HEK293 (cell line): ENCODE measurements around the gene ENTREP1.

Experiments used
- CTCF ChIA-PET: fragments of 350-600 bp; formaldehyde crosslinking; extraction: SDS; loops from one replicate; lab custom pipeline; 2021; ENCODE audit warnings: antibody characterized with exemption; lab: Yijun Ruan, JAX
- POLR2A ChIA-PET: fragments of 300-600 bp; formaldehyde crosslinking; extraction: SDS; loops from one replicate; lab custom pipeline; 2020; ENCODE audit warnings: antibody characterized with exemption, inconsistent platforms; lab: Yijun Ruan, JAX
- H3K27ac ChIP-seq: fragments of 200-500 bp; sonication (Bioruptor generic); 2 replicates; pipeline ENCODE4 v1.5.1; 2014; ENCODE audit warnings: low read depth, low read length, control low read depth, inconsistent platforms; ENCODE audit errors: extremely low read depth
- H3K36me3 ChIP-seq, 2 experiments: fragments of 200-500 bp in 1 of 2; sonication (Bioruptor generic) in 1 of 2; 1 replicate in 1 of 2; 2 replicates in 1 of 2; pipeline ENCODE4 v1.5.1; 2014 to 2017; ENCODE audit warnings: inconsistent platforms in 2 of 2, low read length in 2 of 2; ENCODE audit not compliant: control insufficient read depth in 2 of 2, insufficient read depth in 1 of 2
- H3K4me1 ChIP-seq: fragments of 200-500 bp; sonication (Bioruptor generic); 2 replicates; pipeline ENCODE4 v1.5.1; 2014; ENCODE audit warnings: mild to moderate bottlenecking, low read length, inconsistent platforms; ENCODE audit not compliant: control insufficient read depth, insufficient read depth
- H3K4me3 ChIP-seq: 2 replicates; pipeline ENCODE4 v1.5.1; 2011; ENCODE audit warnings: low read depth, mild to moderate bottlenecking, control low read depth, low read length, moderate library complexity
- H3K9me3 ChIP-seq: fragments of 200-500 bp; sonication (Bioruptor generic); 2 replicates; pipeline ENCODE4 v1.5.1; 2014; ENCODE audit warnings: low read depth, low read length, inconsistent platforms; ENCODE audit not compliant: control insufficient read depth, insufficient read depth
- MZF1 ChIP-seq: fragments of 450-650 bp; formaldehyde crosslinking; IDR thresholded peaks from 2 replicates; pipeline ENCODE4 v1.5.1; 2017; ENCODE audit warnings: missing biosample characterization, missing genetic modification characterization, borderline replicate concordance
- PRDM1 ChIP-seq: fragments of 450-650 bp; formaldehyde crosslinking; IDR thresholded peaks from 2 replicates; pipeline ENCODE4; 2016; ENCODE audit warnings: missing biosample characterization, missing genetic modification characterization
- SP2 ChIP-seq: fragments of 450-650 bp; formaldehyde crosslinking; IDR thresholded peaks from 2 replicates; pipeline ENCODE4 v1.5.1; 2016; ENCODE audit warnings: missing biosample characterization, missing genetic modification characterization
- YY1 ChIP-seq: fragments of 450-650 bp; formaldehyde crosslinking; IDR thresholded peaks from 2 replicates; pipeline ENCODE4 v1.5.1; 2018; ENCODE audit warnings: missing biosample characterization, missing genetic modification characterization
- ZNF114 ChIP-seq: fragments of 450-650 bp; formaldehyde crosslinking; IDR thresholded peaks from 2 replicates; pipeline ENCODE4 v1.5.0; 2017; ENCODE audit warnings: missing biosample characterization, missing genetic modification characterization
- ZNF138 ChIP-seq: fragments of 450-650 bp; formaldehyde crosslinking; IDR thresholded peaks from 2 replicates; pipeline ENCODE4 v1.5.1; 2016; ENCODE audit warnings: missing biosample characterization, missing genetic modification characterization, borderline replicate concordance
- ZNF157 ChIP-seq: fragments of 450-650 bp; formaldehyde crosslinking; IDR thresholded peaks from 2 replicates; pipeline ENCODE4 v1.5.1; 2016; ENCODE audit warnings: missing biosample characterization, missing genetic modification characterization
- ZNF311 ChIP-seq: fragments of 450-650 bp; formaldehyde crosslinking; IDR thresholded peaks from 2 replicates; pipeline ENCODE4 v1.5.1; 2017; ENCODE audit warnings: missing biosample characterization, missing genetic modification characterization, borderline replicate concordance
- ZNF350 ChIP-seq: fragments of 450-650 bp; formaldehyde crosslinking; IDR thresholded peaks from 2 replicates; pipeline ENCODE4 v1.5.0; 2017; ENCODE audit warnings: missing biosample characterization, mild to moderate bottlenecking, missing genetic modification characterization
- ZNF366 ChIP-seq: fragments of 450-650 bp; formaldehyde crosslinking; conservative IDR thresholded peaks from 2 replicates; pipeline ENCODE4 v1.5.1; 2016; ENCODE audit warnings: missing biosample characterization, missing genetic modification characterization
- ZNF416 ChIP-seq: fragments of 450-650 bp; formaldehyde crosslinking; IDR thresholded peaks from 2 replicates; pipeline ENCODE4 v1.5.1; 2016; ENCODE audit warnings: missing biosample characterization, missing genetic modification characterization
- ZNF521 ChIP-seq: fragments of 450-650 bp; formaldehyde crosslinking; IDR thresholded peaks from 2 replicates; pipeline ENCODE4 v1.5.1; 2017; ENCODE audit warnings: missing biosample characterization, mild to moderate bottlenecking, missing genetic modification characterization
- ZNF561 ChIP-seq: fragments of 450-650 bp; IDR thresholded peaks from 2 replicates; pipeline ENCODE4 v1.5.1; 2018; ENCODE audit warnings: missing biosample characterization, missing genetic modification characterization, borderline replicate concordance
- ZNF600 ChIP-seq: fragments of 450-650 bp; formaldehyde crosslinking; IDR thresholded peaks from 2 replicates; pipeline ENCODE4 v1.5.1; 2016; ENCODE audit warnings: missing biosample characterization, missing genetic modification characterization
- ZNF677 ChIP-seq: fragments of 450-650 bp; IDR thresholded peaks from 2 replicates; pipeline ENCODE4 v1.5.0; 2018; ENCODE audit warnings: missing biosample characterization, mild to moderate bottlenecking, missing genetic modification characterization, moderate library complexity
- ZNF701 ChIP-seq: fragments of 450-650 bp; formaldehyde crosslinking; IDR thresholded peaks from 2 replicates; pipeline ENCODE4 v1.5.1; 2016; ENCODE audit warnings: missing biosample characterization, missing genetic modification characterization
- ZNF704 ChIP-seq: fragments of 450-650 bp; formaldehyde crosslinking; IDR thresholded peaks from 2 replicates; pipeline ENCODE4 v1.5.1; 2016; ENCODE audit warnings: missing biosample characterization, missing genetic modification characterization
- TF ChIP-seq, protein P1 (sequence below): fragments of 450-650 bp; formaldehyde crosslinking; IDR thresholded peaks from 2 replicates; pipeline ENCODE4 v1.5.1; 2016; ENCODE audit warnings: missing biosample characterization, missing genetic modification characterization

The ENTREP1 gene

GRCh38 chr9:69293156-69293555 lies 31.9 kb upstream of the ENTREP1 start:
- Histone ChIP-seq H3K4me1 (no peaks in the 10 kb centered on the region), H3K27ac (no peak overlapping the region), H3K36me3 (no peaks in the 10 kb centered on the region), H3K9me3 (no peaks in the 10 kb centered on the region), H3K4me3 (no peak overlapping the region)
- TF ChIP-seq ZNF311 (tag by site-specific recombination) (no peak), ZNF416 (tag by site-specific recombination) (no peak), ZNF704 (tag by site-specific recombination) (no peak), MZF1 (tag by site-specific recombination) (no peak), SP2 (tag by site-specific recombination) (no peak), ZNF350 (no peak), ZNF521 (tag by site-specific recombination) (no peak), ZNF677 (no peak), ZNF138 (tag by site-specific recombination) (no peak), PRDM1 (tag by site-specific recombination) (no peak), ZNF157 (tag by site-specific recombination) (no peak), ZNF600 (no peak)
- TF ChIP-seq, protein P1, sequence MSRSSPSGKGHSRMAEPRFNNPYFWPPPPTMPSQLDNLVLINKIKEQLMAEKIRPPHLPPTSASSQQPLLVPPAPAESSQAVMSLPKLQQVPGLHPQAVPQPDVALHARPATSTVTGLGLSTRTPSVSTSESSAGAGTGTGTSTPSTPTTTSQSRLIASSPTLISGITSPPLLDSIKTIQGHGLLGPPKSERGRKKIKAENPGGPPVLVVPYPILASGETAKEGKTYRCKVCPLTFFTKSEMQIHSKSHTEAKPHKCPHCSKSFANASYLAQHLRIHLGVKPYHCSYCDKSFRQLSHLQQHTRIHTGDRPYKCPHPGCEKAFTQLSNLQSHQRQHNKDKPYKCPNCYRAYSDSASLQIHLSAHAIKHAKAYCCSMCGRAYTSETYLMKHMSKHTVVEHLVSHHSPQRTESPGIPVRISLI (tag by site-specific recombination) = no peak
- POLR2A ChIA-PET = no interaction called here
- CTCF ChIA-PET = no interaction called here

- Histone ChIP-seq H3K27ac (no peak overlapping the region), H3K4me1 (no peaks in the 10 kb centered on the region), H3K9me3 (no peaks in the 10 kb centered on the region), H3K36me3 (no peaks in the 10 kb centered on the region), H3K4me3 (no peak overlapping the region)
- peak; percentile 80 for TF ChIP-seq ZNF366 (tag by site-specific recombination)
- no peak for TF ChIP-seq ZNF701 (tag by site-specific recombination)
- POLR2A ChIA-PET = no interaction called here
- CTCF ChIA-PET = interaction anchor here (0.6 kb wide), 1 partner anchor 261 kb away, joined by 3 read pairs; no protein-coding TSS in a partner anchor
Observed at GRCh38 chr9:69295872-69296552, 29.0 kb upstream of the ENTREP1 start.

- H3K9me3 ChIP-seq = no peaks in the 10 kb centered on the region
- POLR2A ChIA-PET = no interaction called here
- H3K4me1 ChIP-seq = no peaks in the 10 kb centered on the region
- no peaks in the 10 kb centered on the region for H3K36me3 ChIP-seq
- CTCF ChIA-PET = interaction anchor here (0.5 kb wide), 1 partner anchor 124 kb away, joined by 3 read pairs; no protein-coding TSS in a partner anchor
- TF ChIP-seq ZNF114 (tag by site-specific recombination) (no peak), YY1 (tag by site-specific recombination) (no peak), ZNF701 (tag by site-specific recombination) (no peak), ZNF561 (tag by site-specific recombination) (no peak)
- no peak overlapping the region for H3K4me3 ChIP-seq
- no peak overlapping the region for H3K27ac ChIP-seq
Observed at GRCh38 chr9:69297300-69297980, 27.6 kb upstream of the ENTREP1 start.
